ENCODE data around the gene DNAJC5G.
"Not testable (repeated sequence)": the region's sequence is repeated elsewhere in the genome, so short reads cannot be mapped to it uniquely, and the experiment has no call there.

DNAJC5G gene

DNA sequence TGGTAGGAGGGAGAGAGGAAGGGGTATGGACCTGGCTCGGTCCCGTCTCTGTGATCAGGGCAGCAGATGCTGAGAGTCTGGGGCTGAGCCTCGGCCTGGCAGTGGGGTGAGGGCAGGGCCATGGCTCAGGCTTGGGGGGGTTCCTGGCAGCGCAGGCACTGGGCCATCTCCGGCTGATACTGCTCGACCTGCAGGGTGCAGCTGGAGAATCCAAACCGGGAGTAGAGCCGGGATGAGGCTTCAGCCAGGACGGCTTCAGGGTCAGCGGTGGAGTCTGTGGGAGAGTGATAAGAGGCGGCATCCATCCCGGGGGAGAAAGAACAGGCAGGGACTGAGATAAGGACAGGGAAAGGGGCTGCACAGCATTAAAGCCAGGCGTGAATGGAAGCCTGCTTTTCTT, 20.0 kb upstream of the DNAJC5G start:
- DNase-seq (ENCODE audit: low read depth), result no peak

DNA sequence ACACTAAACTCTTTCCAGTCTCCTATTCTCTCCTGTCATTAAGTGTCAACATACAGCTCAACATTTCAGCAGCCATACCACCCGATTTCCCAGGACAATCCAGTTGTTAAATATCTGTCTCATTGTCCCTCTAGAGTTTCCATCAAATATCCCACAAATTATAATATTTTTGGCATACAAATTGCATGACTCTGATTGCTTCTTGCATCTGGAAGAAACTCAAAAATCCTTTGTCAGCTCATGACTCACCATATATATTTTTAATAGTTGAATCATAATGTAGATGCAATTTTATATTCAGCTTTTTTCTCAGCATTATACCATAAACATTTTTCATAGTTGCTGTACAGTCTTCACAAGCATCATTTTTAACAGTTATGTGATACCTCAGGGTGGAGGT, 19.6 kb upstream of the DNAJC5G start:
- no peak for DNase-seq (ENCODE audit: low read depth)

DNA sequence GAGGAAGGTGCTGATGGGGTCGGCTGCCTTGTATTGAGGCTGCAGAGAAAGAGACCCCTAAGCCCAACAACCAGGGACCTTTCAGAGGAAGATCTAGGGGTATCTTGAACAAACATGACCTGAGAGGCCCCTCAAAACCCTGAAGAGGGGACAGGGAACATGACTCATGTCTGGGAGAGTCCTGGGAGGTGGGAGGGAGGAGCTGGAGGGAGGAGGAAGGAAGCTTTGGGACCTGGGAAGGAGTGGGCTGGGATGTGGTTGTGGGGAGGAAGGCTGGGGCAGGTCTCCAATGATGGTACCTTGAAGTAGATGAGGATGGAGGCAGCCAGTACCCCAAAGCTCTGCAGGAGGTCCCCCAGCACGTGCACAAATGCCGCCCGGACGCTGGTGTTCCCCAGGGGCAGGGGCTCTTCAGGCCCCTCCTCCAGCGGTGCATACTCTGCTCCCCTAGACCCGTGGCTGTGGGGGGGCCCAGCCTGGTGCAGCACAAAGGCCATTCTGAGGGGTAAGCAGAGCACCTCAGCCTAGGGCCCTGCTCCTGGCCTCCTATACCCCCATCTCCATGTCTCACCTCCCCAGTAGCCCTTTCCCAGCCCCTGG, 18.3 kb upstream of the DNAJC5G start:
- DNase-seq (ENCODE audit: low read depth), result no peak

DNA sequence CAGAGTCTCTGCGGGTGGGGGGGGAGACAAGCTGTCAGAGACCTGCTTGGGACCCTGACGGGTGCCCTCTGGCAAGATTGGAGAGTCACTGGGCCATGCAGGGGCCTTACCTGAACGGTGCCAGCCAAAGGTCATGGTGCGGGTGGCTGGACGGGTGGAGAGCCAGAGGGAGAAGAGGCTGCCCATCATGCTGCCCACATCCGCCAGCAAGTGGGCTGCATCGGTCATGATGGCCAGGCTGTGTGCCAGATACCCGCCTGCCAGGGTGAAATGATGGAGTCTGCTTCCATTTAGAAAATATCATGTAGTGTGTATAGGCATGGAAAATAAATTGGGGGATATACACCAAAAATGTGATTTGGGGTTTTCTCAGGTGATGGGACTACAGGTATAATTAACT, 17.2 kb upstream of the DNAJC5G start:
- DNase-seq (ENCODE audit: low read depth), result no peak

DNA sequence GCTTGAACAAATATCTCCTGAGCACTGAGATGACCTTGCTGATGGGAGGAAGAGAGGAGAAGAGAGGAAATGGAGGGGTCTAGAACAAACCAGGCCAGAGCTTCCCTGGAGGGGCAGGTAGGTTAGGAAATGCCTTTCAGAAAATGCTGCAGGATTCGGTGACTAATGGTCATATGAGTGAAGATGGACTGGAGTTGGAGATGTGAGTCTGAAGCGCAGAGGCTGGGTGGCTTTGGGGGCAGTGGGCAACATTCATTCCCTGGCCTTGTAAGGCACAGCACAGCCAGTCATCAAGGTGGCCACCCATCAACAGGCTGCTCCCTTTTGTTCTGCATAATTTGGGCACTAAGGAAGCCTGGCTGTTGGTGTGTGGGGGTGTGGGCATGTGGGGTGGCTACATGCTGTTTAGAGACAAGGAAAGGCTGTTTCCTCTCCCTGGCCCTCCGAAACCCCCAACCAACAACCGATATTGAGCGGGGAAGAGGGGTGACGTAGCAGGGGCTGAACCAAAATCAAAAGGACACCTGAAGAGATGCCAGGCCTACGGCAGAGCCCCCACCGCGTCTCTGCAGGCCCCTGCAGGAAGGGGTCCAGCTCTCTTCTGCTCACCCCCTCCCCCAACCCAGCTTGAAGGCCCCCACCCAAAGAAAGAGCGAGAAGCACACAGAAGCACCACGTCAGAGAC, 13.8 kb upstream of the DNAJC5G start:
- no peak for DNase-seq (ENCODE audit: low read depth)

DNA sequence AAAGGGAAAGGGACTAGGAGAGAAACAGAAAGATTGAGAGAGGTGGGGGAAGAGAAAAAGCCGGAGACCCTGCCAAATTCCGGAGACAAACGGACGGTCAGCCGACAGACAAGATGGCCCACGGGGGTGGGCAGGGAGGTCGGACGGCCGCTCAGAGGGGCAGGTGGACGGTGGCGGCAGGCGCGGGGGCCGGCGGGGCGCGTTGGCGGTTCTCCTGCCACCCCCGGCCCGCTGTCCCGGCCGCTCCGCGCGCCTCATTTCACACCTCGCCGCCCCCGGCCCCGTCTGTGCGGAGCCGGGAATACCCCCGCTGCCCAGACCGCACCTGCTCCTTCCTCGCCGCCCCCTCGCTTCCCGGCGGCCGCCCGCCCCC, 13.3 kb upstream of the DNAJC5G start:
- no peak for DNase-seq (ENCODE audit: low read depth)

DNA sequence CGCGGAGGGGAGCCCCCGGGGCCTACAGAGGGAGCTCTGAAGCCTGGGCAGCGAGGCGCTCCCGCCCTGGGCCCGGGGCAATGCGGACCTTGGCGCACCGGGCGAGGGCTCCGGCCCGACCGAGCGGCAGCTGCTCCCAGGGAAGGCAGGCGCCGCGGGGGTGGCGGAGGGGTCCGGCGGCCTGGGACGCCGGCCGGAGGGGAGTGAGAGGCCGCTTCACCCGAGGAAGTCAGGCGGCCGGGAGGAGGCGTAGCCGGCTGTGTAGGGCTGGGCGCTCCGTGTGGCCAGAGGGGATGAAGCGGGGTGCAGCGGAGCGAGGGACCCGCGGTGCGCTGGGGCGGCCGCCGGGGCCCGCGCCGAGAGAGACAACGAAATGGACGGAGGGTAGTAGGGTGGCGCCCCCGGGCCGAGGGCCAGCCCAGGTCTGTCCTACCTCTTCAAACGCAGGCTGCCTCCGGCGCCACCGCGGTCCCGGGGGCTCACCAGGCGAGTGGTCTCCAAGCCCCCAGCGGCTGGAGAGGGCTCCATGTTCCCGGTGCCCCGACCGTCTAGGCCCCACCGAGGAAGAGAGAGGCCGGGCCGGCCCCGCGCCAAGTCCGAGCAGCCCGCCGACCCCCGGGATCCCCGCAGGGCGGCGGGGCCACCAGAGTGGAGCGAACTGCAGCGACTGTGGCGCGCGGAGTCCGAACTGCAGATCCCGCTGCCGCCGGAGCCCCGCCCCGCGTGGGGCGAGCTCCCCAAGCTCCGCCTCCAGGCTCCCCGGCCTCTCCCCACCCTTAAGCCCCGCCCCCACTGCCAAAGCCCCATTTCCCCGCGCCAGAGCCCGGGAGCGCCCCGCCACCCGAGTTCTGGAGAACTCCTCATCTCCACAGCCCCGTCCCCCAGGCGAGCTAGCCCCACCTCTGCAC, 12.6 kb upstream of the DNAJC5G start, which contains the start of gene SLC30A3:
TSS of gene SLC30A3 (minus strand) at position 669 of the 908 bp plus-strand sequence. CDS start at position 528, 141 bp downstream.
- DNase-seq (ENCODE audit: low read depth), result peak; percentile 53

DNA sequence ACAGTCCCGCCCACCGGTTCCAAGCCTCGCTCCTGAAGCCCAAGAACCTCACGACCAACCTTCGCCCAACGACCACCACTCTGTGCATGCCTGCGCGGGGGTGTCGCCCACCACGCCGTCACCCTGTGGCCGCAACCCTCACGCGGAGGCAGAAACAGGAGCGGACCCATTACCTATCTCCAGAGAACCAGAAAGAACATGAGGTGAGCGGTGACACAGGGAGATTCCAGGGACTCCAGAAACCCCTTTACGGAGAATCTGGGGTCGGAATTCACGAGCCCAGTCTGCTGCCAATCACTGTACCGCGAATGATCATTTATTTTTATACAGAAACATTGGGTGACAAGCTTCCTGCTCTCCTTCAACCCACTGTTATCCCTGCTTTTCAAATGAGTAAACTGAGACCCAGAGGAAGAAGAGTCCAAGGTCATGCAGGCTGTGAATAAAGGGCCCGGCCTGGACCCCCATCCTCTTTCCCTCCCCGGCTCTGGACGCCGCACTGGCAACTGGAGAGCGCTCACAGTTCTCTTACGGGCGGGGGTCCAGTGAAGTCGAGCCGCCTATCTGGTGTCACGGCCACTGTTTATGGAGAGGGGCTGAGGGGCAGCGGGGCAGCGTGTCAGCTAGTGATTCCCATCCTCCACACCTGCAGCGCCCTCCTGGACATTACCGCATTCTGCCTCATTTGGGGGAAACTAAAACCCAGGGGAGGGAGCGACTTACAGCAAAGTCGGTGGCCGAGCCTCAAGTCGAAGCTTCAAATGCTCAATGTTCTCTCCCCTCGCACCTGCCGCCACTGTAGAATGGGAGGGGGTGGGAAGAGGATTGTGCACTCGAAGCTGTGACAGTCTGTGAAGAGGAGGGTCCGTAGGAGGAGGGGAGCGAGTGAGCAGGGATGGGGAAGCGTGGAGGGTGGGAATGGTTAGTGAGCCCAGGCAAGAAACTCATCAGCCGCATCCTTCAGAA, 11.7 kb upstream of the DNAJC5G start:
- DNase-seq (ENCODE audit: low read depth), result no peak

DNA sequence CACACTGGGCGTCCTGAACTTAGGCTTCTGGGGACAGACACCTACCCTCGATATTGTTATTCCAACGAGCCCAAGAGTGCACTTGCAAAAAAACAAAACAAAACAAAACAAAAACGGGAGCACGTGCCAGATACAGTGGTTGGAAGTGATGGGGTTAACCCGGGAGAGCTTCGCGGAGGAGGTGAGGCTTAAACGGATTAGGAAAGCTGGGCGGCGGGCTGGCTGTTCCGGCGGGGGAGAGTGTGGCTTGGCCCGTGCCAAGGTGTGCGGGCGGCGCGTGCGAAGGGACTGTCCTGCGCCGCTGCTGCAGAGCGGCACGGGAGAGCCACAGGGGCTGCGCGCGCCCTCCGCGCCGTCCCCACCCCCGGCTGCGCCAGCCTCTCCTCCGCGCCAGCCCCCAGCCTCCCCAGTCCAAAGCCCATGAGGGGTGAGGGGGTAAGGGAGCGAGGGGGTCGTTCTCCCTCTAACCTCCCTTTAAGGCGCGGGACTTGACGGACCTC, 10.9 kb upstream of the DNAJC5G start:
- DNase-seq (ENCODE audit: low read depth), result no peak

DNA sequence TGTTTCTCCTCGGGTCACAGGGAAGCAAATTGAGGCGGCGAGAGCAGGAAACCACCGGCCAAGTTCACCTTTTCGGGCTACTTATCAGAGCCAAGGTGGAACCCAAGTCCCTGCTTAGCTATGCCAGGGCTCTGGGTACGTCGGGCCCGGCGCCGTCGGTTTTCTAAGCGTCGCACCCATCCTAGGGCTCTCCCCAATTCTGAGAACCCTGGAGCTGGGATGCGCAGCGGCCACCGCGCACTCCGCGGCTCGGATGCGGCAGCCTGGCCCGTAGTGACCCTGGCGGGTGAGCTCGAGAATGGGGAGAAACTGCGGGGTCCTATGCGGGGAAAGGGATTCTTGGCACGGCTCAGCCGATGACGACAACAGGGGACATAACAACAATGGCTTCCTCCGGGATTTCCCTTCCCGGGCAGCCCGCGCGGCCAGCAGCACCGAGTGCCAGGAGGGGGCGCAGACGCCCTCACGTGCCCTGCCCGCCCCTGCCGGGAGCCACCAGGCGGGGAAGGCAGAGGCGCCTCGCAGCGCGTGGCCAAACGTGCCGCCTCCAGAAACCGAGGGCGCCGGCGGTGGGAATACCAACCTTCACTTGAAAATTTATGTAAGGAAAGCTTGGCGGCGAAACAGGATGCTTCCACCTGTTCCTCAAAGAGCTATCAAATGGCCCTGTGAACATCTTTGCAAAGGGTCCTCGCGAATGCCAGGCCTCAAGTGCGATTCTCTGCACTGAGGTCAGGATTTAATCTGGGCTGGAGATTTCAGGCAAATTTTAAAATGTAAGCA, 10.3 kb upstream of the DNAJC5G start:
- DNase-seq (ENCODE audit: low read depth), result peak; percentile 53

DNA sequence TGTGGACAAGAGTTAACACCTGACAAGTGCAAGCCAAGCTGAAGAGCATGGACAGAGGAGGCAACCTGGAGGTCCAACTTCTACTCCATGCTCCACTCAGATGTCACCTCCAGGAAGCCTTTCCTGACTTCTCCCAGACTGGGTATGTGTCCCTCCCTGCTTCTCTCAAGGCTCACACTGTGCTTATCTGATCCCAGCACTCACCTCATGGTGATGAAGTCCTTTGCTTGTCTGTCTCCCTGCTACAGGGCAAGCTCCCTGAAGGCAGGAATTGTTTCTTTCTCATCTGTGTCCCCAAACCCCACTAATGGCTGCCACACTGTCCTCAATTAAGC, 9.7 kb upstream of the DNAJC5G start:
- DNase-seq (ENCODE audit: low read depth), result no peak

DNA sequence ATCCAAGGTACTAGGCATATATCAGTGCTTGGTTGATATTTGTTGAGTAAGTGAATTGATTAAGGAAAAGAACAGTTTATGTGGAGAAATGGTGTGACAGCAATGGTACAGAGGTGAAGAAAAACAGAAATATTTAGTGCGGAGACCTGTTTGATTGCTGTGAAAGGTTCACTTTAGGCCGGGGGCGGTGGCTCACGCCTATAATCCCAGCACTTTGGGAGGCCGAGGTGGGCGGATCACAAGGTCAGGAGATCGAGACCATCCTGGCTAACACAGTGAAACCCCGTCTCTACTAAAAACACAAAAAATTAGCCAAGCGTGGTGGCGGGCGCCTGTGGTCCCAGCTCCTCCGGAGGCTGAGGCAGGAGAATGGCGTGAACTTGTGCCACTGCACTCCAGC, 6.9 kb upstream of the DNAJC5G start:
- DNase-seq (ENCODE audit: low read depth), result not testable (repeated sequence)

DNA sequence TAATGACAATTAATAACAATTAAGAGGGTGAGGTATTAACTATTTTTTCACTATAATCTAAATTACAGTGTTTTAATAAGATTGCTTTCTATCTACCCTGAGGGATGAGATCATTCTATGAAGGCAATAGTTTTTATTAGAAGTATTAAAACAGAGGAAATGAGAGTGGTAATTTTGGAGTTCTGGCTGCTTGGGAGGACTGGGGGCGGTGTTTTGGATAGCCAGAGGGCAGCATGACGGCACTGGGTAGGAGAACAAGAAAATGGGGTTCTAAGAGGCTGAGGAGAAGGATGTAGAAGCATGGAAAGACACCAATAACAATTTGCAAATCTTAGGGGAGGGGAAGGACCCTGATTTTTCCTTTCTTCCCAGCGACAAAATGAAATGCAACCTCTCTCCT, 5.1 kb upstream of the DNAJC5G start:
- no peak for DNase-seq (ENCODE audit: low read depth)

DNA sequence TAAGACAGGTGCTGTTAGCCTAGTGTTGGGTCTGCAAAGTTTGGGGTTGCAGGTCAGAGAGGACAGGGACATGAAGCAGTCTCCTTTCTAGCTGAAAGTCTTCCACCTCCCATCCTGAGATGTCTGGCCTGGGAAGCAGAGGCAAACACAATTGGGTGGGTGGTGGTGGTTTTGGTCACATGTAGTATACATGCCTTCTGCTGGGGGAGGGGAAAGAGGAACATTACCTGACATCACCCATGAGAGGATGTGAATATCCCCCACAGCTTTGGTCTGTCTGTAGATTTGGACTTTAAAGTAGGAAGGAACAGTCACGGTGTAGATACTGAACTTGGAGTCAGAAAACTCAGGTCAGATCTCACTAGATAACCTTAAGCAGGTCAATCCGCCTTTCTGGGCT, 4.6 kb upstream of the DNAJC5G start:
- DNase-seq (ENCODE audit: low read depth), result no peak

DNA sequence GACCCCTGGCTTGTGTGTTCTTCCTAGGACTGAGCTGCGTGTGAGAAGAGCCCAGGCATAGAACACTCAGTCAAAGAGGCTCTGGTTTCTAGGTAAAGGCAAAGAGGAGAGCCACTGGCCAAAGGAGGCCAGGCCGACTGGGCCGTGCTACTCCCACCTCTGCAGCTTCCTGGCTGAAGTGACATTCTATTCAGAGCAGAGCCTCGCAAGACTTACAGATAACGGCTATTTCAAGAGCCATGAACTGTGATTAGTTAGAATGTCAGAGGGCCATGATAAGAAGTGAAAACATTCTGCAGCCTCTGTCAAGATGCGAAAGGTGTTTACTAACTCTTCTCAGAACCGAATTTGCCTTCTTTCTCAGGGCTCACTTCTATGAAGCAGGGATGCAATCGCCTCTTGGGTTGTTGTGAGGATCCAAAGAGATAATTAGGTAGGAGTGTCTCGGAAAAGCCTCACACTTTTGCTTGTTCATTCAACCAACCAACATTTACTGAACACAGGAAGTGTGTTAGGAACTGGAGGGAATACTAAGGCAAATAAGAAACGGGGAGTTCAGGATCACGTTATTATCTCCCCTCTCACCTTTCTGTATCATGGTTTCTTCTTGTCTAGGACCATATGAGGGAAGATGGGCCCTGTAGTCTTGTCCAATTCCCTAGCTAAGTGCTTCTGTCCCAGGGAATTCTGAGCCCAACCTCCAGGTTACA, 3.4 kb upstream of the DNAJC5G start:
- no peak for DNase-seq (ENCODE audit: low read depth)

DNA sequence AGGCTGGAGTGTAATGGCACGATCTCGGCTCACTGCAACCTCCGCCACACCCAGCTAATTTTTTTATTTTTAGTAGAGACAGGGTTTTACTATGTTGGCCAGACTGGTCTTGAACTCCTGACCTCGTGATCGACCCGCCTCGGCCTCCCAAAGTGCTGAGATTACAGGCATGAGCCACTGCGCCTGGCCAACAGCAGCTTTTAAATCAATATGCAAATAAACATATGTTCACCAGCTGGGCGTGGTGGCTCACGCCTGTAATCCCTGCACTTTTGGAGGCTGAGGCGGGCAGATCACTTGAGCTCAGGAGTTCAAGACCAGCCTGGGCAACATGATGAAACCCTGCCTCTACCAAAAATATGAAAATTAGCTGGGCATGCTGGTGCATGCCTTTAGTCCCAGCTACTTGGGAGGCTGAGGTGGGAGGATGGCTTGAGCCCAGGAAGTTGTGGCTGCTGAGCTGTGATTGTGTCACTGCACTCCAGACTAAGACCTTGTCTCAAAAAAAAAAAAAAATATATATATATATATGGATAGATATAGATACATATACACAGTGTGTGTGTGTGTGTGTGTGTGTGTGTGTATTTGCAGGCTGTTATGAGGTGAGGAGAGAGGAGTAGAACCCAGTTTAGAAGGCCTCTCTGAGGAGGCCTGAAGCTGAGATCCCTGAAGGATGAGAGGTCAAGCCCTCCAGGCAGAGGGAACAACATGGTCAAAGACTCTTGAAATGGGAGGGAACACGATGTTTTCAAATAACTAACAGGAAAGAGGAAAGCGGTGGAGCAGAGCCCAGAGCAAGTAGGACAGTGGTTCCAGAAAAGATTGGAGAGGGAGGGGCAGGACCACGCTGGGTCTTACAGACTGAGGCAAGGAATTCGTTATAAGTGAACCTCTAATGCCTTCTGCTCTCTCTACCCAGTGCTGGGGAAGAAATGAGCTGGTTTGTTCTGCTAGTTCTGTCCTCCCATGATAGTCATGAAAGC, 2.4 kb upstream of the DNAJC5G start:
- DNase-seq (ENCODE audit: low read depth), result not testable (repeated sequence)

DNA sequence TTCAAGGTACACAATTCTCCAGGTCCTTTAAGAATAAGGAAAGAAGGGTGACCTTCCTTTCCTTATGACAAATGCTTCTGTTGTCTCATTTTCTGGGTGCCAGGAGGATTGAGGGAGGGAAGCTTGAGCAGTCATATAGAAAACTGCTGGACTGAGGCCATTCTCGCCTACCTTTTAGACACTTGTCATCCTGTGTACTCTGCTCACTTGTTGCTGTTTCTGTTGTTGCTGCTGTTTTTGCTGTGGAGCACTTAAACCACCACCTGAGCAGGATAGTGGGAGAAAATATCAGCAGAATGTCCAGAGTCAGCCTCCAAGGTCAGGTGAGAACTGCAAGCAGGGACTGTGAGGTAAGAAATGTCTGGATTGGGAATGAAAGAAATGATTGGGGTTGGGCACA, 2.8 kb downstream of the DNAJC5G start:
- no peak for DNase-seq (ENCODE audit: low read depth)

DNA sequence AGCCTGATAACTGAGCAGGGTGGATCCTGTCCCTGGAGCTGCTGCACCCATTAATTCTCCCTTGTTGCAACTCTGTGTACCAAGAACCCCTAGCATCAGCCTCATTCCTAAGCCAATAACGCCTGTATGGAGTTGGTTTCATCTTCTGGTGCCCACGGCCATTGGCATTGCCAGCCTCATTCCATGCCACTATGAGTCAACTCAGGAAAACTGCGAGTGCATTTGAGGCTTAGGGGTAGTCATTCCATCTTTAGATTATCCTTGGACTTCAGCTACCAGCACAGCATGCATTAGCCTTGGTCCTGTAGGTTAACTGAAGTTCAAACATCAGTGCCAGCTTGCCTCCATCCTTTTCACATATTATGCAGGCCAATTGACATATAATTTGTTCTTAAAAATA, 5.6 kb downstream of the DNAJC5G start:
- no peak for DNase-seq (ENCODE audit: low read depth)

DNA sequence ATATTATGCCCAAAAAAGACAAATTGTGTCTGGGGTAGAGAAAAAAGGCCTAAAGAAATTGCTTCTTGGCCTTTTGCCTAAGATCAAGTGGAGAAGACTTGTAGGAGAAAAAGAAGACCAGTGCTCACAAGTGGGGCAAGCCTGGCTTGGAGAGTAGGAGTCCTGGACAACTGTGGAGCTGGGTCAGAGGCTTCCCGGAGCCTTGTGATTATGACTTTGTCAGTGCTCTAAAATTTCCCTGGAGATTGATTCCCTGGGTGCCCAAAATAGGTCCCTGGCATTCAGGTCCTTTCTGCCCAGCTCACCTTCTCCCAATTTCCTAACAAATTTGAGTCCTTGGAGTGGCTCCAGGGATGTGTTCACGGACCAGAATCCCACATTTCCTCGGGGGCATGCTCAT, 6.2 kb downstream of the DNAJC5G start:
- DNase-seq (ENCODE audit: low read depth), result no peak

Data from T follicular helper cell (primary cell).